B cell (primary cell): ENCODE results near the gene OR5H14.

Experiments used
- EZH2 ChIP-seq: IDR thresholded peaks from 2 replicates; pipeline ENCODE4 v1.6.1; 2012; ENCODE audit warnings: borderline replicate concordance, low read depth, mild to moderate bottlenecking, moderate library complexity, low read length; ENCODE audit not compliant: insufficient read depth, poor library complexity, severe bottlenecking
- TF ChIP-seq, protein P1 (sequence below): fragments of 200-600 bp; IDR thresholded peaks from one replicate; pipeline ENCODE4 v1.8.0; 2022; ENCODE audit warnings: antibody characterized with exemption, mild to moderate bottlenecking

- TF ChIP-seq, protein P1, sequence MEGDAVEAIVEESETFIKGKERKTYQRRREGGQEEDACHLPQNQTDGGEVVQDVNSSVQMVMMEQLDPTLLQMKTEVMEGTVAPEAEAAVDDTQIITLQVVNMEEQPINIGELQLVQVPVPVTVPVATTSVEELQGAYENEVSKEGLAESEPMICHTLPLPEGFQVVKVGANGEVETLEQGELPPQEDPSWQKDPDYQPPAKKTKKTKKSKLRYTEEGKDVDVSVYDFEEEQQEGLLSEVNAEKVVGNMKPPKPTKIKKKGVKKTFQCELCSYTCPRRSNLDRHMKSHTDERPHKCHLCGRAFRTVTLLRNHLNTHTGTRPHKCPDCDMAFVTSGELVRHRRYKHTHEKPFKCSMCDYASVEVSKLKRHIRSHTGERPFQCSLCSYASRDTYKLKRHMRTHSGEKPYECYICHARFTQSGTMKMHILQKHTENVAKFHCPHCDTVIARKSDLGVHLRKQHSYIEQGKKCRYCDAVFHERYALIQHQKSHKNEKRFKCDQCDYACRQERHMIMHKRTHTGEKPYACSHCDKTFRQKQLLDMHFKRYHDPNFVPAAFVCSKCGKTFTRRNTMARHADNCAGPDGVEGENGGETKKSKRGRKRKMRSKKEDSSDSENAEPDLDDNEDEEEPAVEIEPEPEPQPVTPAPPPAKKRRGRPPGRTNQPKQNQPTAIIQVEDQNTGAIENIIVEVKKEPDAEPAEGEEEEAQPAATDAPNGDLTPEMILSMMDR = no peak
- no peak for TF ChIP-seq EZH2
Observed at GRCh38 chr3:98130421-98130820, 16.9 kb upstream of the OR5H14 start, which contains the start of gene OR5H1.
